ENCODE results near the gene PLEKHO2.
A peak's percentile ranks its signal among the peaks of the same experiment; 100 is the strongest.

PLEKHO2 gene

DNA sequence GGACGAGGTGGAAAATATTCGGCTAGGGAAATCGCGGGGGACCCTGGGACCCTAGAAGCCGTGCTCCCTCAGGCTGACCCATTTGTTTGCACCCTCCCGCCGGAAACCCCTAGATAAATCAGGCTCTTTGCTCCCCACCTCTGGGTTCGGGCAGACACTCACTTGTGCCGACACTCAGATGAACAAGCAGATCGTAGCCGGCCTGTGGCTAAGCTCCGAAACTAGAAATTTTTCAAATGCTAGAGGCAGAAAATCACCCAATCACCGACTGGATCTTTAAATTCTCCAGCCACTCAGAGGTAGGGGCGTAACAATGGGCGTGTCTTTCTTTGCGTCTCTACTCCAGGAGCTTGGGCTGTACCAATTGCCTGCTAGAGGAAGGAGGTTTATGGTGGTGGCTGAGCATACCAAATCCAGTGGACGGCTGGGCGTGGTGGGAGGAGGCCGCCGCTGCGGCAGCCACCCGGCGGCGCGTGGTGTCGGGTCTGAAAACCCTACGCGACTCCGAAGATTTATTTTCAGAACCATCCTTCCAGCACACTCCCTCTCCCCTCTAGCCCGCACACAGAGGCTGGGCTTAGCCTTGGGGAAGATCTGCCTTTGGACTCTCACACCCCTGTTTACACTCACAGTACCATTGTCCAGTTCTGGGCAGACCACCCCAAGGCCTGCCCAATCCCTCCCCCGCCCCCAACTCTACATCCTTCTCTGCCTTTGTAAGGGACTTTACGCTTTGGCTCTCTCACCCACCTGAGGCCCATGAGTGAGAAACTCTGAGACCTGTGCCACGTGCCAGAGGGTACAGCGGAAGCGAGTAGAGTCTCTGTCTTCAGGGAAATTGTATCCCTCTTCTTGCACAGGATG, 16.1 kb upstream of the PLEKHO2 start, which contains the start of gene PIF1:
TSS of gene PIF1 (minus strand) at position 217 of the 864 bp plus-strand sequence. CDS start 1,312 bp downstream, outside the sequence.
- peak; percentile 74 to 87 for DNase-seq (ENCODE audit: low read depth in 2 of 2)

- DNase-seq (ENCODE audit: low read depth in 2 of 2) = no peak
Observed at GRCh38 chr15:64828985-64829384, 12.7 kb upstream of the PLEKHO2 start.

GRCh38 chr15:64833690-64834089, 8.0 kb upstream of the PLEKHO2 start:
- no peak for DNase-seq (ENCODE audit: low read depth in 2 of 2)

GRCh38 chr15:64836023-64836536, 5.6 kb upstream of the PLEKHO2 start:
- no peak for DNase-seq (ENCODE audit: low read depth in 2 of 2)

GRCh38 chr15:64837502-64837901, 4.2 kb upstream of the PLEKHO2 start:
- DNase-seq (ENCODE audit: low read depth in 2 of 2) = no peak

- no peak for DNase-seq (ENCODE audit: low read depth in 2 of 2)
Observed at GRCh38 chr15:64841060-64841343, 713 bp upstream of the PLEKHO2 start.

- DNase-seq (ENCODE audit: low read depth in 2 of 2) = no peak
Observed at GRCh38 chr15:64842096-64842939, 603 bp downstream of the PLEKHO2 start.

DNA sequence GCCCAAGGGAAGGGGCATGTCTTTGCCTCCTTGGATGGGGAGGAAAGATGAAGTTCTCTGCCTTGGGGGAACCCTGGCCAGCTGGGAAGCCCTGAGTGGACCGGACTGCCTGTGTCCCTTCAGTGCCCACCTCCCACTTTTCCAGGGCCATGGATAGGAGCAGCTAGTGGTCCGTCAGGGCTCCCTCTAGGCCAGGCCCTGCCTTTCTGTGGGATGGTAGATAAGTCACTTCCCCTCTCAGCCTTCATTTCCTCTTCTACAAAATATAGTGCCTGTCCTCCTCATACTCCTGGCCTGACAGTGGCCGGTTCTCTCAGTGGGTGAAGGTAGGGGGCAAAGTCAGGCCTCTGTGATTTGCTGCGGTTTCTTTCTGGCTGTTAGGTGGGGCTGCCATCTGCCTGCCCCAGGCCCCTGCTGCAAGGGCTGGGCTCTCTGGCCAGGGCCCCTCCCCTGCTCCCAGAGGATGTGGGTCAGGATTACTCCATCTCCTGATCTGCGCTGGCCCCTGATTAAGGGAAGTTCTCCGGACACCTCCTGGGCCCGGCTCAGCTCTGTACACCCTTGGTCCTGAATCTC, 1.4 kb downstream of the PLEKHO2 start:
- DNase-seq (ENCODE audit: low read depth in 2 of 2) = no peak

DNA sequence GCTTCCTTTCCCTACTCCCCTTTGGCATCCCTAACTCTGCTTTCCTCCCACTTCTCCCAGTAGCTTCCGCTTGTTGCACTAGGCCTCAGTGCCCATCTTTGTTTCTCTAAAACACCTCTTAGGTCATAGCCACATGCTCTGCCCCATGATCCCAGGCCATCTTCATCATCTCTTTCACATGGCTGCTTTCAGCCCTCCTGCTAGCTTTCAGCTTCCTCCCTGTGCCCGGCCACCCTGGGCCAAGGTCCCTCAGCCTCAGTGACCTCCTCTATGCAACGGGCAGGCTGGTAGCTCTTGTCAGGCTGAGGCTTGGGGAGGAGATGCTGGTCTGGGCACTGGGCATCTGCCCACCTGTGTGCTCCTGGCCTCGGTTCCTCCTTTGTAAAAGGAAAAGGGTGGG, 2.3 kb downstream of the PLEKHO2 start:
- no peak for DNase-seq (ENCODE audit: low read depth in 2 of 2)

DNA sequence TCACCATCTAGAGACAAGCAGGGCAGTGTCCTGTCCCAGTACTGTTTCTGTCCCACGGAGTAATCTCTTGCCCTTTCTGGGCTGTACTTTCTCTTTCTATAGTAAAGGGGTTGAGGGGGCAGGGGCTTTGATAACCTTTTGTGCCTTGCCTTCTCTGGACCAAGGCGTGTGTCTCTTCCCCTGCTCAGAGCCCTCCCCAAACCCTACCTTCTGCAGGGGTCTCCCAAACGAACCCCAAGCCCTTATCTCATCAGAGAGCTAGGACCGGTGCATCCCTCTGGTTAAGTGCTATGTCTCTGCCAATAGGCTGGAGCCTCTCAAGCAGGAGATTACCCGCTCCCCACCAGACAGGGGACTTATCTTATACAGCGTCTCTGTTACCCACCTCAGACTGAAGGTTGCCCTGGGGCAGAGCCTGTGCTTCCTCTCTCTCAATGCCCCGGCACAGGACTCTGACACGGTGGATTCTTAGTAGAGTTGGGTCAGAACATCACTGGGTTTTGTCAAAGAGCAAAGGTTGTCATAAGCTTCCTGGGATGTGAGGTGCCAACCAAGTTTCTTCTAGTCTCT, 2.9 kb downstream of the PLEKHO2 start:
- no peak for DNase-seq (ENCODE audit: low read depth in 2 of 2)

- no peak for DNase-seq (ENCODE audit: low read depth in 2 of 2)
Observed at GRCh38 chr15:64845183-64845611, 3.5 kb downstream of the PLEKHO2 start.

DNA sequence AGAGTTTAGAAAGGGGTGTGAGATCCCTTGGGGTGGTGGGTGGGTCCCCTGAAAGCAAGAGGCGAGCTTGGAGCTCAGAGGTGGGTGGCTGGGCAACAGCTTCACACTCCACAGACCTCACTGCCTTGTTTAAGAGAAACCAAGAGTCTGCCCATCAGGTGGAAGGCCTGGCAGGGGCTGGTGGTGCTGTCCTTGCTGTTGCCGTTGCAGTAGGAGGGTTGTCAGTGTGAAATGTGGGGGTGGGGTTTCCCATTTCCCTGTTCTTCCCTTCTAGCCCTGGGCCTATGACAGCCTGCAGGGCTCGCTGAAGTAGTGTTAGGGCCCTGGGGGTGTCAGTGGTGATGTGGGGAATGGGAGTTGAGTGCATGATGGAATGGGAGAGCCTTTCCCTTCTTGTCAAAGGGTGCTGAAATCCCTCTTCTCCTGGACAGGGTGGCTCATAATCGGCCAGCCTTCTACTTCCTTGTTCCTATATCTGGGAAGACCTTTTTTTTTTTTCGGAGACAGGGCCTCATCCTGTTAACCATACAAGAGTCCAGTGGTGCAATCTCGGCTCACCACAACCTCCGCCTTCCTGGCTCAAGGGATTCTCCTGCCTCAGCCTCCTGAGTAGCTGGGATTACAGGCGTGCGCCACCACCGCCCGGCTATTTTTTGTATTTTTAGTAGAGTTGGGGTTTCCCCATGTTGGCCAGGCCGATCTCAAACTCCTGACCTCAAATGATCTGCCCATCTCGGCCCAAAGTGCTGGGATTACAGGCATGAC, 4.3 kb downstream of the PLEKHO2 start:
- no peak for DNase-seq (ENCODE audit: low read depth in 2 of 2)

GRCh38 chr15:64847016-64847415, 5.3 kb downstream of the PLEKHO2 start:
- DNase-seq (ENCODE audit: low read depth in 2 of 2) = no peak

GRCh38 chr15:64847448-64847847, 5.7 kb downstream of the PLEKHO2 start:
- DNase-seq (ENCODE audit: low read depth in 2 of 2) = no peak

- DNase-seq (ENCODE audit: low read depth in 2 of 2) = no peak
Observed at GRCh38 chr15:64847876-64848716, 6.4 kb downstream of the PLEKHO2 start.

GRCh38 chr15:64850778-64851502, 9.2 kb downstream of the PLEKHO2 start:
- no peak for DNase-seq (ENCODE audit: low read depth in 2 of 2)

DNA sequence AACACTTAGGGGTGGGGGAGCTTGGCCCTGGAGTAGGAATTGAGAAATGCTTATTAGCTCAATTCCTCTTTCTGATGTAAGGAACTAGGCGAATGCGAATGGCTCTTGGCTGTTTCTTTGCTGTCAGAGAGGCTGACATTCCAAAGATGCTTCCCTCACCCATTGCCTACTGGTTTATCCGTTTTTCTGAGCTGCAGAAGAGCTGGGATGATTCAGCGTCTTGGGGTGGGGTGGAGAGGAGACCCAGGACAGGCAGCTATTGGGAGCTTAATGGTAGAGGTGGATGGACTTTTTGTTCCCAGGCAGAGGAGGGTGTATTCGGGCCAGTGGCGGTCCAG, 9.8 kb downstream of the PLEKHO2 start:
- DNase-seq (ENCODE audit: low read depth in 2 of 2) = no peak

DNA sequence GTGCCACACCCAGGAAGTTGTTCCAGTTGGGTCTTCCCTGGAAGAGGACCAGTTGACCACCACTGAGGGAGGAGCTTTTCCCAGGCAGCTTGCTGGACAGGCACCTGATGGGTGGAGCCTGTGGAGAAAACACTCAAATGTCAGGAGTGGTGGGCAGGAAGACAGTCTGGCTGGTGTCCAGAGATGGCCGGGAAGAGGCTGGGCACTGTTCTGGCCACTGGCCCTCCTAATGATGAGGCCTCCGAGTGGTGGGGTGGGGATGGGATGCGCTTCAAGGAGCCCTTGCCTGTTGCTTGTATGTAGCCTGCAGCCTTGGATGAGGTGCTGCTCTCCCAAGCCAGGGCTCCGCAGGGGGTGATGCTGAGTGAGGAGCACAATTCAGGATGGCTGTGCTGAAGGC, 12.3 kb downstream of the PLEKHO2 start:
- no peak for DNase-seq (ENCODE audit: low read depth in 2 of 2)

- no peak for DNase-seq (ENCODE audit: low read depth in 2 of 2)
Observed at GRCh38 chr15:64854526-64854925, 12.8 kb downstream of the PLEKHO2 start.
